Mononuclear cell (primary cell): ENCODE results near the gene UBN1. TPM values are rescaled to one million over a fixed set of nuclear protein-coding genes. Genes with fewer than 3 reads are reported as not detected.

Experiments
- H3K27me3 ChIP-seq: 2 replicates; pipeline ENCODE4 v1.6.0; 2011; ENCODE audit warnings: low read length, control low read depth; ENCODE audit not compliant: insufficient read depth
- H3K4me1 ChIP-seq: 2 replicates; pipeline ENCODE4 v1.5.1; 2011; ENCODE audit warnings: mild to moderate bottlenecking, low read length, control low read depth; ENCODE audit not compliant: insufficient read depth
- H3K4me3 ChIP-seq: 2 replicates; pipeline ENCODE4 v1.5.1; 2011; ENCODE audit warnings: mild to moderate bottlenecking, low read length, moderate library complexity
- H3K9me3 ChIP-seq: 2 replicates; pipeline ENCODE4 v1.5.1; 2011; ENCODE audit warnings: low read depth, mild to moderate bottlenecking, control low read depth, low read length
- total RNA-seq: library from RNA; depleted of rRNA; stranded (reverse); fragments of >200 nt; gene quantifications from one replicate; pipeline ENCODE4 v1.2.3, GENCODE V29; 2012

UBN1 gene
- total RNA-seq, 1 donor, result 47.1 TPM

- H3K4me1 ChIP-seq, result no peaks in the 10 kb centered on the region
Observed at GRCh38 chr16:4883501-4883900, 36.2 kb downstream of the UBN1 start.

GRCh38 chr16:4884209-4884608 lies 36.9 kb downstream of the UBN1 start:
- Histone ChIP-seq H3K9me3 (no peaks in the 10 kb centered on the region), H3K4me3 (no peak overlapping the region), H3K27me3 (no peaks in the 10 kb centered on the region), H3K4me1 (no peaks in the 10 kb centered on the region)

More at GRCh38 chr16:4883501-4883900, 36.2 kb downstream of the UBN1 start:
- Histone ChIP-seq H3K9me3 (no peaks in the 10 kb centered on the region), H3K27me3 (no peaks in the 10 kb centered on the region), H3K4me3 (no peak overlapping the region)

- H3K9me3 ChIP-seq, result no peaks in the 10 kb centered on the region
Observed at GRCh38 chr16:4884972-4885874, 37.9 kb downstream of the UBN1 start.

GRCh38 chr16:4886151-4886550 lies 38.9 kb downstream of the UBN1 start:
- Histone ChIP-seq H3K27me3 (no peaks in the 10 kb centered on the region), H3K4me3 (no peak overlapping the region), H3K4me1 (no peaks in the 10 kb centered on the region), H3K9me3 (no peaks in the 10 kb centered on the region)

More at GRCh38 chr16:4884972-4885874, 37.9 kb downstream of the UBN1 start:
- Histone ChIP-seq H3K4me3 (no peak overlapping the region), H3K27me3 (no peaks in the 10 kb centered on the region), H3K4me1 (no peaks in the 10 kb centered on the region)

- Histone ChIP-seq H3K9me3 (no peaks in the 10 kb centered on the region), H3K4me1 (no peaks in the 10 kb centered on the region), H3K27me3 (no peaks in the 10 kb centered on the region), H3K4me3 (no peak overlapping the region)
Observed at GRCh38 chr16:4888428-4889135, 41.3 kb downstream of the UBN1 start.

- Histone ChIP-seq H3K9me3 (no peaks in the 10 kb centered on the region), H3K4me3 (no peak overlapping the region), H3K4me1 (no peaks in the 10 kb centered on the region), H3K27me3 (no peaks in the 10 kb centered on the region)
Observed at GRCh38 chr16:4890026-4890425, 42.7 kb downstream of the UBN1 start.

GRCh38 chr16:4890686-4891085 lies 43.4 kb downstream of the UBN1 start:
- Histone ChIP-seq H3K4me3 (no peak overlapping the region), H3K4me1 (no peaks in the 10 kb centered on the region), H3K9me3 (no peaks in the 10 kb centered on the region), H3K27me3 (no peaks in the 10 kb centered on the region)

- Histone ChIP-seq H3K4me1 (no peaks in the 10 kb centered on the region), H3K9me3 (no peaks in the 10 kb centered on the region), H3K27me3 (no peaks in the 10 kb centered on the region), H3K4me3 (no peak overlapping the region)
Observed at GRCh38 chr16:4891097-4891885, 44.0 kb downstream of the UBN1 start.

- no peaks in the 10 kb centered on the region for H3K9me3 ChIP-seq
Observed at GRCh38 chr16:4891886-4892216, 44.6 kb downstream of the UBN1 start.

GRCh38 chr16:4892361-4893102 lies 45.3 kb downstream of the UBN1 start:
- no peaks in the 10 kb centered on the region for H3K9me3 ChIP-seq
- no peaks in the 10 kb centered on the region for H3K27me3 ChIP-seq
- H3K4me1 ChIP-seq, result no peaks in the 10 kb centered on the region
- no peak overlapping the region for H3K4me3 ChIP-seq

More at GRCh38 chr16:4891886-4892216, 44.6 kb downstream of the UBN1 start:
- no peak overlapping the region for H3K4me3 ChIP-seq
- no peaks in the 10 kb centered on the region for H3K4me1 ChIP-seq
- no peaks in the 10 kb centered on the region for H3K27me3 ChIP-seq

GRCh38 chr16:4893103-4893862 lies 46.0 kb downstream of the UBN1 start:
- no peaks in the 10 kb centered on the region for H3K27me3 ChIP-seq
- no peaks in the 10 kb centered on the region for H3K4me1 ChIP-seq
- no peaks in the 10 kb centered on the region for H3K9me3 ChIP-seq
- no peak overlapping the region for H3K4me3 ChIP-seq

GRCh38 chr16:4894276-4895150 lies 47.2 kb downstream of the UBN1 start:
- Histone ChIP-seq H3K27me3 (no peaks in the 10 kb centered on the region), H3K4me1 (no peaks in the 10 kb centered on the region), H3K9me3 (no peaks in the 10 kb centered on the region), H3K4me3 (no peak overlapping the region)

- no peak overlapping the region for H3K4me3 ChIP-seq
- no peaks in the 10 kb centered on the region for H3K9me3 ChIP-seq
- H3K4me1 ChIP-seq, result no peaks in the 10 kb centered on the region
- H3K27me3 ChIP-seq, result no peaks in the 10 kb centered on the region
Observed at GRCh38 chr16:4895366-4895765, 48.1 kb downstream of the UBN1 start.
